Heart left ventricle (tissue), 13 donors: ENCODE results near the gene CXCL14.

ENCODE experiments used
- CTCF ChIP-seq, 12 donors: fragments of 200-600 bp; sonication (generic) in 4 of 12; IDR thresholded peaks; one replicate each; pipeline versions ENCODE4 v1.5.0 to v1.8.0; 2018 to 2022; ENCODE audit warnings: antibody characterized with exemption in 12 of 12, mild to moderate bottlenecking in 5 of 12
- POLR2A ChIP-seq, 2 donors: fragments of 450-650 bp; IDR thresholded peaks; one replicate each; pipeline ENCODE4 v1.6.1; 2017; ENCODE audit warnings: antibody characterized with exemption in 2 of 2, mild to moderate bottlenecking in 2 of 2, moderate library complexity in 2 of 2
- donor health status: ischemic (EF 13 %, LVEDD 7.1; RV severe dilation, severe dysfunction).
- donor health status: DM: no; HTN: yes; CAD: no.
- donor health status: DM: no; HTN: no; CAD: no.
- donor health status: ischemic (EF 25% LVEDD 6.9; RV normal size, moderate dysfunction).
- donor health status: ischemic (EF 25% LVEDD 5.7; RV mildly dilated, moderate dysfunction).
- donor health status: ischemic (EF 35%, LVEDD 5.7; RV mildly dilated, moderate dysfunction).
- donor health status: nonischemic (EF 11% LVEDD 7.7; RV severe dilation, severe dysfunction).
- donor health status: DM: yes; HTN: yes; CAD: no.
- donor health status: PGD.
- donor health status: ischemic (EF 29% LVEDD 5.4; RV normal size, mild dysfunction).
- donor health status: nonischemic (EF 23%, LVEDD 6.1; RV moderate dilation, normal function).

- TF ChIP-seq CTCF (IDR thresholded peaks at IDR 0.05) (peak; percentile 72 to 89 (median 82)), POLR2A (IDR thresholded peaks at IDR 0.05) (no peak)
Measured at GRCh38 chr5:135565725-135566421, 12.9 kb downstream of the CXCL14 start.
